EH (cell line): ENCODE measurements around the gene JUN.

ENCODE experiments used
- DNase-seq: peaks from one replicate; pipeline ENCODE4 v3.0.0-alpha.2; 2015; ENCODE audit warnings: low read depth

Gene JUN

DNA sequence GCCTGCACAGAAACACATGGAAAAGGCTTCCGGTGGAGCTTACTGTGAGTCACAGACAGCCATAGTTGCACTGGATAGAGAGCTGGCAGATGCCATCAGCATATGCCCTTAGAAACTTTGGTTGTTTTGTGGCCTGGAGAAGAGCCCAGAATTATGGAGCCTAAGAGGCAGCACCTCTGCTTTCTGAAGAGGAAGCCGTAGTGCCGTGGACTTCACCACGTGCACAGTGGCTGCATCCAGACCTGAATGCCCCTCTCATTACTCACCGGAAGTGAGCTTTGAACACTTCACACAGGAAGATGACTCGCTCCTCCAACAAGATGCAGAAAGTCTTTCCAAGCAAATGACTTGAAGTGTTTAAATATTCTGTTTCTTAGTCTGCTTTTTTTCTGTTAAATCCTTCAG lies 28.4 kb downstream of the JUN start:
- peak; percentile 100 for DNase-seq

DNA sequence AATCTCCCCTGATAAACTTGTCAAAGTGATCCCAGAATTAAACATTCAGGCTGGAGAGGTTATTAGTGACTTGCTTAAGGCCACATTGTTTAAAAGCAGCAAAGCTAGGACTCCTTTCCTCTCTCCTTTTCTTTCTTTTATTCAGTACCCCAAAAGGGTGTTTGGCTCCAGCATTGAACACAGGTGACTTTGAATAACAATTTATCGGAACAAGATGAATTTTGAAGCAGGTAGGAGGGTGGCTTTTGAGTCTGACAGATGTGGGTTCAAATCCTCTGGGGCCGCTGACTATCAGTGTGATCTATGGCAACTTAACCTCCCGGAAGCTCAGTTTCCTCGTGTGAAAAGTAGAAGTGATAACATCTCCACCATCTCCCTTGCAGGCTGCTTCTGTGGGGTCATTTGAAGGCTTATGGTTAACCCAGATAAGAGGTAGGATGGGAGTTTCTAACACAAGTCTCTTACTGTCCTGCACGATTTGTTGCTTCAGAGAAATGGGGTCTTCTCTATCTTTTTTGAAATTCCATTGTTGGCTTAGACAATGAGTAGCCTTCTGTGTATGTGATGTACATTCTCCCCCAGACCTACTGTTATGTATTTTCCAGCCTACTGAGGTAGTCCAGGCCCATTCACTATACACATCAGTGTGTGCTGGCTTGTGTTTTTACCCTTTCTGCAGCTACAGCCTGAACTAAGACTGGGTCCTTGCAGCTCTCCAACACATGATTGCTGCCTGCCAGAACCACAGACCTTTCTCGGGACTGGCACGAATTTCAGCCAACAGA lies 29.0 kb downstream of the JUN start:
- no peak for DNase-seq

DNA sequence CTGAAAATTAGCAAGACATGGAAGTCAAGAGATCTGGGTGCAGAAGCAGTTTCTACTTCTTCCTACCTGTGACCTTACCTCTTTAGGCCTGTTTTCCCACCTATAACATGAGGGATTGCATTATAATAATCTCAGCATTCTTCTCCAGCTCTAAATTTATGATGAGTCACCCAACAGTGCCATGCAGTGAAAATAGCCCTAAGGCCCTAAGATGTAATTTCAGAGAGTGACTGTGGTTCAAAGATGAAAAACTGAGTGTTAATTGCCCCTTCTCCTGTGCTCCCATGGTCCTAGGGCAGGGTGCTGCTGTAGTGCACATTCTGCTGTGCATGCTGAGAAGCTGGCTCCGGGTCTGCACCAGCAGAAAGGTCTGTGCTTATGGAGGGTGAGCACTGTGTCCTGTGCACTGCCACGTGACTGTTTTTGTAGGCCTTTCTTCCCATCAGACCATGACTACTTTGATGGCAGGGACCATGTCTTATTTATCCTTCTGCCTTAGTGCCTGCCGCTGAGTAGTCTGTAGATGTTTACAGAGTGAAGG lies 29.7 kb downstream of the JUN start:
- DNase-seq = peak; percentile 64

DNA sequence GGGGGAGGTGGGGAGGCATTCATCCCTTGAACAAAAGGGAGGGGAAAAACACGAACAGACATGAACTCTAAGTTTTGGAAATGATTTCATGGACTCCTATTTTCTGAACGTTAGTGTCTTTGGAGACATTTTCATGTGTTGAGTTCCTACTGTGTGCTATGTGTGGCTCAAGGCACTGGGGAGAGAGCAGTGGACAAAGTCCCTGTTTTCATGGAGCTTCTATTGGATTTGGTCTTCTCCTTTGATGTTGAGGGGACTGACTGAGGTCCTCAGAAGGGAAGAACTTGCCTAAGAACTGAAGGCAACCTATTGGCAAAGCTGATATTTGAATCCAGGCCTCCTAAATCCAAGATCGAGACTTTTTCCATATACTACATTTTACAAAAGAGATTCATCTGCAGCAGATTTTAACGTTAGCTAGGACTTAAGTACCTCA lies 30.4 kb downstream of the JUN start:
- DNase-seq = no peak

DNA sequence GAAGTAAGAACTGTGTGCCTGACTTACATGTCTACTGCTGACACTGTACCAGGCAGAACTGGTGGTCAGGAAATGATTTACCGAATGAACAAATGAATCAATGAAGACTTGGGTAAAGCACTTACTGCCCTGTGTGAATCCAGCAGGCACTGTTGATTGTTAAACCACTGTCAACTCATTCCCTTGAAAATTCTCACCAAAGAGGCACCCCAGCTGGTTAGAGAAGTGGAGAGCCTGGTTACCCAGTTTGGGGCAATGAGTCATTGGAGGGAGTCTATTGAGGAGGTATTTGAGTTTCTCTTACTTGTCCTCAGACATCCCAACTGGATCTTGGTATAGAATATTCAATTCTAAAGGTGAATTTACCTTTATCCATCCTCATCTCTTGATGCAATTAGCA lies 34.2 kb downstream of the JUN start:
- no peak for DNase-seq

DNA sequence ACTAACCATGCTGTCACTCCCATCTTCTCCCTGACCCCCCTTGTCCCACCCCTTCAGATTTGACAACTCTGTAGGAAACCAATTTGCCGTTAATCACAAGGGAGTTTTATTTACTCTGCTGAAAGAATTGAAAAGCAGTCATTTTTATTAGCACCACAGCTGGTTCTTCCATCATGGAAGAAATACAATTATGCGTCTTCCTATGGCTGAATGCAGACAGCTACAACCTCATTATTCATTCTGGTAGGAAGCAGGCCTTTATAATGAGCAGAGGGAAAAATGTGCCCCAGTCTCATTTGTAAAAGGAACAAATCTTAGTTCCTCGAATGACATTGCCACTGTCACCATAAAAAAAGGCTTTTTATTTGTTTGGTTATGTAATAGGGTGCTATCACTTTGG lies 35.2 kb downstream of the JUN start:
- no peak for DNase-seq

DNA sequence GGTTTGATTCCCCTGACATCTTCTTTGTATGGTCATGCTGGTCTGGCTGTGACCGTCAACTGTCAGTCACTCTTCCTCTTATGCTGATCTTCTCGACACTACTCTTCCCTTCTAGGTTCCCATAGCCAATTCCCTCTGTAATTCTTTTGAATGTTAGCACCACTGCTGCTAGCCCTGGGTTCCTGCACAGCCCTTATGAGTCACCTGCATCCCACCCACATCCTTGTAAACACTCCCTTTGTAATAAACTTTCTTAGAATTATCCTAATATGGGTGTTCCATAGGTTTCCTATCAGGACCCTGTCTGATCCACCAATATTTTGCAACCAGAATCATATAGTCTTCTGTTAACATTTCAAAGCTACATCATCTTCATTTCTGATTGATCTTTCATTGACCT lies 37.1 kb downstream of the JUN start:
- peak; percentile 48 for DNase-seq

DNA sequence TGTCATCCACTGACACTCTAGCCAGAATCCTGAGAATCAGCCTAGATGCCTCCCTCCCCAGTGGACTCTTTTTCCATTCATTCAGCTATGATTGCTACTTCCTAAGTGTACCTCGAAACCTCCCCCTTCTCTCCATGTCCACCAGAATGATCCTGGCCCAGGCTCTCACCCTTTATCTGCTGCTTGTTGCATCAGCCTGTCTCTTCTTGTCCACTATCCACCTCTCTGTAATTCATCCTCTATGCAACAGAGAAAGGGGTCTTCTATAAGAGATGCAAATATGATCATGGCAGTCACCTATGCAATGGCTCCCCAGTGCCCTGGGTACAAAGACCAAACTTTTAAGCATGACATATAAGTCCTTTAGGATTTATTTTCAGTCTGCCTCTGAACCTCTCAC lies 37.7 kb downstream of the JUN start:
- no peak for DNase-seq

DNA sequence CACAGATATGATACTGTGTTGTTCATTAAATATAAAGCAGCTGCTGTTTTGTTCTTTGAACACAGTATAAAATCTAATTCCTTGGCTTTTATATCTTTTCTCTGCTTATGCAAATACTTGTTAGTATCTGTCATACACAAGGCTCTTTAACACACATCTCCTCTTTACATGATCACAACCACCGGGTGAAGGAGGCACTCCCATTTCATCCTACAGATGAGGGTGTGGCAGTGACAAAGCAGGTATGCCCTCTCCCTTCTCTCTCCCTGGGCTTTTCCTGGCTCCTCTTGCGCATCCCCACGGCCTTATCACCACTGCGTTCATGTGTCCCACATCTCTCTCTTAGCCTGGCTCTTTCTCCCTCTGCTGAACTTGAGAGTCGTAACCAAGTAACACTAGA lies 38.2 kb downstream of the JUN start:
- DNase-seq = no peak

DNA sequence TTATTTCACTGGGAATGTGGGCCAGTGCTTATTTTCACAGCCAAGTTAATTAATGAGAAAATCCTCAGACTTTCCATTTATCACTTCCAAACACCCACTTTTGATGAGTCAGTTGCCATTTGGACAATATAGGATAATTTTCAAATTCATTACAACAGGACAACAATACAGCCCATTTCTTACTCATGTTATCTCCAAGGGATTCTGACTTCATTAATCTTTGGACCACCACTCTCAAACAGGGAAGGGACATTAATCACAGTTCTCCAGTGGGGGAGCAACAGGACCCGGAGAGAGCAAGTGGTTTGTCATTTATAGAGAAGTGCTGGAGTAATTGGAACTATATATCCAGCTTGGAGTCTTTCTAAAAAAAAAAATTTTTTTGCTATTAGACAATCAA lies 38.7 kb downstream of the JUN start:
- no peak for DNase-seq

DNA sequence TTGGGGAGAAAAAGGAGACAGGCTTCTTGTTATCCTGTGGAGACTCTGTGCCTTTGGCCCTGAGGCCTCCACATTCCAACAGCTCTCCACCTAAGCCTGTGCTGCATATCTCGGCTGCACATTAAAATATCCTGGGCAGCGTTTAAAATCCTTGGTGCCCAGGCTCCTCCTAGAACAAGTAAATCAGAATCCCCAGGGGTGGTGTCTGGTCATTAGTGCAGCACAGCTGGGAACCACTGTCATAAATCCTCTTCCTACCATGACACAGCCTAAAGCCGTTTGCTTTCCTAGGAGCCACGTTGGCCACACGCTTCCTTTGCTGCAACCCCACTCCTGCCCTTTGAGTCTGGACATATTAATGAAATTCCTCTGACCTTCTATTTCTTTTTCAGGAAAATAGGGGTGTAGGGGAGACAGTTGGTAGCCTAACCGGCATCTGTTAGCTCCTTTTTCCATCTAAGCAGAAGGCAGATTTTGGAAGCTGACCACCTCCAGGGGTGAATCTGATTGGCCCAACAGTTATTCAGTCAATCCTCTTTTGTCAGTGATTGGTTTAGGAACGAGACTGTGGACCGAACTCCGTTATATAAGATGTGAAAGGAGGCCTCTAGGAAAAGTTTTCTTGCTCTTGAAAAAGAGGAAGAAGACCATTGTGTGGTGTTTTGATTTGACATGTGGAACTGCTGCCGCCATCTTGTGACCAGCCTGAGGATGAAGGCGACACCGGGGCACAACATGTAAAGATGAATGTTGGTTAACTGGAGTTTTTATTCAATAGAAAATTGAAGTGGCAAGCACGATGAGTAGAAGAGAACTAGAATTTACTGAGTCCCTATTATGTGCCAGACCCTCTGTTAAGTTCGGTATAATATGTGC lies 41.9 kb downstream of the JUN start:
- peak; percentile 38 for DNase-seq

DNA sequence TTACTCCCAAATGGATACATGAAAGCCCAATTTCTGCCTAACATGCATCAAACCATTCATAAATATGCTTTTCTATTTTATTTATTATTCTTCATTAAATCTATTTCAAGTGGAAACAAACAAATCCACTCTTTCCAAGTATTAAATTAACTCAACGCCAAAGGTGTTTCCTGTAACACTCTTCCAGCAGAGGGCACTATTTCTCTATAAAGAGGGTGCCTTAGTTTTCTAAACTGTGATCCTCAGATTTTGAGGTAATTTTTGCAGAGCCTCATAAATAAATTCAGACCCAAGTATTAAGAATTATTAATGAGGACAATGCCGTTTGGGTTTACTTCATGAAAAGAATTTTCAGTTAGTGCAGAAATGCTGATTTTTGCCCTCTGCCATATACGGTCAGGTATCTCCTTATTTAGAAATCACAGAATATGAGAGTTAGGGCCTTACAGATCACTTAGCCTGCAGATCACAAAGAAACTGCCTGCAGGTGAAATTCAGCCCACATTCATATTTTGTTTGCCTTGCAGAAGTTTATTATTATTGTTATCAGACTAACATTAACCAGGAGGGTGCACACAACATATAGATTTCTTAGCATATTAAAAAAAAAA lies 43.9 kb downstream of the JUN start:
- DNase-seq = peak; percentile 64

DNA sequence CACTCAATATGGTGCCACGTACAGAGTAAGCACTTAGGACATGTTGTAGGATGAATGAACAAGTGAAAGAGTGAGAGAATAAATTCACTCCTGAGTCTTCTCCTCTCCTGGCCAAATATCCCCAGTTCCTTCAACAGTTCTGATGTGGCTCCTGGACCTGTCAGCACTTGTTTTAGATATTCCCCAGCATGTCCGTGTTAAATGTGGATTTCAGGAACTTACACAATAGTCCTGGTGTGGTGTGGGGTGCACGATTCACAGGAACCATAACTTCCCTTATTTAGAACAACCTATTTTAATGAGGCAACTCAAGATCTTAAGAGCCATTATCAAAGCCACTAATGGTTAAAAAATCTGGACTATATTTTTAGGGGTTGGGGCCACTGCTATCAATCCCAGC lies 45.0 kb downstream of the JUN start:
- no peak for DNase-seq

DNA sequence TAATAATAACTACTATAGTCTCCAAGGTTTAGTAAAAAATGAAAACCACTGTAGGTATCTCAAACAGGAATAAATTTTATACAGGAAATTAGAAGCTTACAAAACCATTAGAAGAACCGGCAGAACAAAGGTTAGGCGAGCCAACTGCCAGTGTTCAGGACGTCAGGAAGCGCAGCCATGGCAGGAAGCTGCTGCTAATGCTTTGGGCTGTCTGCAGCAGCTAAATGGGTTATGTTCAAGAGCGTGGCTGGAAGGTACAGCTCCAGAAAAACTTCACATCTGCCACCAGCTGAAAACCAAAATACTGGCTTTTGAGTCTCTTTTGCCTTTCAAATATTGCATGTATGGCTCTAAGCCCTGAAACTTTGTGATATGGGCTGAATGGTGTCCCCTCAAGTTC lies 48.3 kb downstream of the JUN start:
- DNase-seq = no peak

DNA sequence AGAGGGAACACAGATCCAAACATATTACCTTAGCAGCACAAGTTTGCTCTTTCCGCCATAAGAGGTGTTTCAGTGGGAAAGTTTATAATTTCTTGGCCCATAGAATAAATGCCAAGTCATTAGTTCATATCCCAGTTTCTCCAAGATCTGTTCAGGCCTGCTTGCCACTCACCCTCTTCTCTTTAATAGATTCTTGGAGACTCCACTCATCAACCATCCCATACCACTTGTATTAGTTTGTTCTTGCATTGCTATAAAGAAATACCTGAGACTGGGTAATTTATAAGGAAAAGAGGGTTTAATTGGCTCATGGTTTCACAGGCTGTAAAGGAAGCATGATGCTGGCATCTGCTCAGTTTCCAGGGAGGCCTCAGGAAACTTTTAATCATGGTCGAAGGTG lies 49.2 kb downstream of the JUN start:
- DNase-seq = no peak

DNA sequence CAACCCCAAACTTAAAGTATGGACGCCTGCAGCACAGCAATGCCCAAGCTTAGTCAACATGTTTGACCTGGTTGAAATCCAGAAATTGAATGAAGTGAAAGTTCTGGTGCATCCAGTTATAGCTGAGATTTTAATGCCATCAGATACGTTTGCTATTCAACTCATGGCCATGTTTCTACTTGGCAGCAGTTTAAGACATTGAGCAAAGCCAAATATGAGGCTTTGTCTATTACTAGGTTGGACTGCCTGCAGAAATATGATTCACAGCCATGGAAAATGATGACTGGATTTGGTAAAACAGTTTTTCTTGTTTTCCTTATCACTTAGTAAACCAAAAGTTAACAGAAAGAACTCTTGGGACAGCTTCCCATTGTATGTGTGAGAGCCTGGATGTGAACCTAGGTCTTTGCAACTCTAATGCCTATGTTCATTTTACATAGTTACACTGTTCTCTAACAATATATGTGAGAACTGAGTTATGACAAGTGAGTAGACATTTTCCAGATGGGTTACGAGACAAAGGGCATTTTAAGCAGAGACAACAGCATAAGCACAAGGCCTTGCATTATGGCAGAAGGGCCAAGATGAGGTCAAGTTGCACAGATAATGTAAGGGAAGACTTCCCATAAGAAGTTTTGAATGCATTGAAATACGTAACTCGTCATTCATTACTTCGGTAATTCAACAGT lies 51.6 kb downstream of the JUN start:
- no peak for DNase-seq
